Suppressor macrophage (primary cell): ENCODE measurements around the gene GAS2L1.

Source experiments
- DNase-seq, 4 experiments: peaks; one replicate each; pipeline ENCODE4 v3.0.0-alpha.2; 2020 to 2022
- total RNA-seq, 17 experiments: gene quantifications; one replicate each; lab custom pipeline; 2026; ENCODE audit warnings: mixed read lengths in 6 of 17, inconsistent platforms in 3 of 17; lab: John Stamatoyannopoulos, UW

The GAS2L1 gene
- total RNA-seq = 6.2 to 30.8 (median 12.8) reads per million in 17 experiments

DNA sequence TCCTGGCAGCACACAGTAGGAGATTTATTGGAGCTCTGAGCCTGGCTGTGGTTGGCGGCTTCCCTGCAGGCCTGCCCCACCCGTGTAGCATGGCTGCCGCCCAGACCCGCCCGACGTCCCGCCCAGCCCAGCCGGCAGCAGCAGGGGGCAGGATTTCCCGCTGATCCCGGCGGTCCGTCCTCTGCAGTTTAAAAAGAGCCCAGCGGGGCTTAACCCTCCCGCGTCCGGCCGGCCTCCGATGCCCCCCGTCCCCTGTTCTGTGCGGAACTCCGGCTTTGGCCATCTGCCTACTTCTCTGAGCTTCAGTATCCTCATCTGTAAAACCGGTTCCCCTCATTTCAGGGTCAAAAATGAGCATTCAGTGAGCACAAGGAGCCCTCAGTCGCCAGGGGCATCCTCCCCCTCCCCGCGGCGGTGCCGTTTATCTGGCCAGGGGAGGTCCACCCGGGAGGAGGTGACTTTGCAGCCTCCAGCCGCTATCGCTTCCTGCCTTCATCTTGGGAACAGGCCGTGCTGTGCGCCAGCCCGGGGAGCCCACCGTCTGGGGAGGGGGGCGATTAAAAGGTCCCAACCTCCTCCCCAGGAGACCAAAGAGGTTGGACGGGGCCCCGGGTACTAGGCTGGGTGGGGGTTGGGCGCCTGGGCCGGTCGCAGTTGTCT, at the start of gene GAS2L1:
TSS of gene GAS2L1 (plus strand) at position 476 of the 660 bp plus-strand sequence. CDS start 1,456 bp downstream, outside the sequence.
- DNase-seq = peak; percentile 74 to 91 (median 84)

DNA sequence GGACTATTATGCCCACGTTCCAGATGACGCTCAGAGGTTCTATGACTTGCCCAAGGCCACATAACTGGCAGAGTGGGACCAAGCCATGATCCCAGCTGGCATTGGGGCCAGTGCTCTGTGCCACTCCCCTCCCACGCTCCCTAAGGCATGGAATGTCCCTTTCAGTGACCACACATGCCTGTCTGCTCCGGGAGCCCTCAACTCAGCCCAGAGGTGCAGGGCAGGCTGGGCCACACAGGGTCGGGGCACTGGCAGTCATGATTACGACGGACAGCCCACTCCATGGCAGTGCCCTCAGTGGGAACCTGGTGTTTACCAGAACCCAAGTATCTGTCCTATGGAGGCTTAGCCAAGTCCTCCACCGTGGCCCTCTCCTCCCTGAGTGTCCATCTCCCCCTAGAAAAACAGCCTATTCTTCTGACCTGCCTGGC, 48.7 kb upstream of the GAS2L1 start:
- DNase-seq = no peak

DNA sequence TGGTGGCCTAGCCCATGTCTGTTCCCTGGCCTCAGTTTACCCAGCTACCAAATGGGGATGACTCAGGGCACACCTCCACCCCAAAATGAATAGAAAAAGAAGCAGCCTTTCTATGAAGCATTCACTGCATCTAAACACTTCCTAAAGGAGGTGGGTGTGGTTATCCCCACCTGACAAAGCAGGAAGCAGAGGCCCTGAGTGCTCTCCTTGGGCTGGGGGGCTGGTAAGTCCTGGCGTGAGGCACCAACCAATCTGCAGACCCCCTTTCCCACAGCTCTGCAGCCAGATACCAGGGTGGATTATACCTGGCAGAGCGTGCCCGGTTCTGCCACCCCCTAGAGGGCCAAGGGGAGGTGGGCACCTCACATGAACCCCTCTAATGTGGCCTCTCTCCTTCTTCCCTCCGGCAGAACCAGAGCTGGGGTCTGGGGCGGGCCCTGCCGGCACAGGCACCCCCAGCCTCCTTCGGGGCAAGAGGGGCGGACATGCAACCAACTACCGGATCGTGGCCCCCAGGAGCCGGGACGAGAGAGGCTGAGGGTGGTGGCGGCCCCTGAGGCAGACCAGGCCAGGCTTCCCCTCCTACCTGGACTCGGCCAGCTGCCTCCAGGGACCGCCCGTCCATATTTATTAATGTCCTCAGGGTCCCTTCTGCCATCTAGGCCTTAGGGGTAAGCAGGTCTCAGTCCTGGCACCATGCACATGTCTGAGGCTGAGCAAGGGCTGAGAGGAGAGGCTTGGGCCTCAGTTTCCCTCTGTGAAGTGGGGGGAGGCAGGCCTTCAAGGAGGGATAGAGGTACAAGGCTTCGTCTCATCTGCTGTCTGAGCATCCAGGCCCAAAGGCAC, 47.8 kb upstream of the GAS2L1 start:
- DNase-seq = no peak

DNA sequence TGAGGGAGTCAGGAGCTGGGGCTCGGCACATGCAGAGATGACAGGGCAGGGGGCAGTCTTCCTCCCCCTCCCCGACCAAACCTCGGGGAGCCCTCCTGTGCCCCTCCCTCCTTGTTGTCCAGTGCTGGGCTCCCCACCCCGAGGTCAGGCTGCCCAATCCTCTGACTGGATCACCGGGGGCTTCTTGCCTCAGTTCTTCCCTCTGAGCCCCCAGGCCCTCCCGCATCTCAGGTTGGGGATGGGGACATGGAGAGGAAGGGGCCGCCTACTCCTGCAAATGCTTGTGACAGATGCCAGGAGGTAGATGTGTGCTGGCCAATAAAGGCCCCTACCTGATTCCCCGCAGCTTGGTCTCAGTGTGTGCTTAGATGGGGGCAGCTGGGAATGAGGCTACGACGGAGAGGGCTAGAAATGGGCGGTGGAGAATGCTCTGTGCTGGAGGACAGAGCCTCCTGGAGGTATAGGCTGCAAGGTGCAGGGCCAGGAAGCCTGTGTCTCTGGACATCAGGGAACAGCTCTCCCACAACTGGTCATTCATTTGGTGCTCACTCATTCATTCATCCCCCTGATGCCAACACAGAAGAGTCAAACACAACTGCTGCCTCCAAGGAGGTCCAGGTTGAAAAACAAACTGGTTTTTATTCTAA, 47.1 kb upstream of the GAS2L1 start:
- DNase-seq = no peak

DNA sequence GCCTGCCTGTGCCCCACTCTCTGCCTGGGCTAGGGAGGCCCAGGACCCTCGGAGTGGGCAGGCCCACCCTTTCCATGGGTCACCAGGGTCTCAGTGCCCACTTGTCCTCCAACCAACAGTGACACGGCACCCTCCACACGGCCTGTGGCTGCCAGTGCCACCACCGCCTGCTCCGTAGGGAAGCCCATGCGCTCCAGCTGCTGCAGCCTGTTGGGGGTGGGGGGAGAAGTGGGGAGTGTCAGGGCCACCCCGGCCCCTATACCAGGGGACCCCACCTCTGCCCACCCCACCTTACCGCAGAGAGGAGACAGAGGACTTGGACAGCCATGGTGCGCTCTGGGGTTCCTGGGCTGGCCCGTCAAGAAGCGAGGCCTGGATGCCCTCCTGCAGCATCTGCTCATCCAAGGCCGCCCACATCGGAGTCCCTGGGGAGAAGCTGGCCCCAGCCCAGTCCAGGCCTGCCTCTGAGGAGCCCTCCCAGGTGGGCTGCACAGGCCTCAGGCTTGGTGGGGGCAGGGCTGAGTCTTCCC, 46.4 kb upstream of the GAS2L1 start:
- no peak for DNase-seq

DNA sequence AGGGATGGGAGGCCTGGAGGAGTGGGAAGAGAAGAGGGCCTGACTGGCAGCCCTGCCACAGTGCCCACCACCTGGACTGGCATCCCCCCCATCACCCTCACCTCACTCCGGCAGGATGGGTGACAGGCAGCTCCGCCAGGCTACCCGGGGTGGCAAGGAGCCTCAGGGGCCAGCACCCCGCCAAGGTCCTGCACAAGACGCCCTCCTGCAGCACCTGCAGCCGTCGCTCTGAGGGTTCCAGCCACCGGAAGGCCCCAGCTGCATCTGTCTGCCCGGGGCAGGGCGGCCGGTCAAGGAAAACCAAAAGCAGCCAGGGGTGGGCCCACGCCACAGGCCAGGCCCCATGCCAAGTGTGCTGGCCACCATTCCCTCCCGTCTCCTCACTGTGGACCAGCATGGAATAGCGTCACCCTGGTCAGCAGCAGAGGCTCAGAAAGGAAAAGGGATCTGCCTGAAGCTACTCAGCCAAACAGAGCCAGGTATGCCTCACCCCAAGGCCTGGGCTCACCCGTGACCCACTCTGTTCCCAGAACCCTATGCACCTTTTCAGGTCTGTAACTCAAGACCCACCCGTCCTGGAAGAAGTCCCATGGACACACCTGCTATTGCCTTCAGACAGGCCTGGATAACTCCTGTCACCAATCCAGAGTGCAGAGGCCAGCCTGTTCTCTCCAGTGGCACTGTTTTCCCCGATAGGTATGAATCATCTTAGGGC, 45.7 kb upstream of the GAS2L1 start:
- no peak for DNase-seq

DNA sequence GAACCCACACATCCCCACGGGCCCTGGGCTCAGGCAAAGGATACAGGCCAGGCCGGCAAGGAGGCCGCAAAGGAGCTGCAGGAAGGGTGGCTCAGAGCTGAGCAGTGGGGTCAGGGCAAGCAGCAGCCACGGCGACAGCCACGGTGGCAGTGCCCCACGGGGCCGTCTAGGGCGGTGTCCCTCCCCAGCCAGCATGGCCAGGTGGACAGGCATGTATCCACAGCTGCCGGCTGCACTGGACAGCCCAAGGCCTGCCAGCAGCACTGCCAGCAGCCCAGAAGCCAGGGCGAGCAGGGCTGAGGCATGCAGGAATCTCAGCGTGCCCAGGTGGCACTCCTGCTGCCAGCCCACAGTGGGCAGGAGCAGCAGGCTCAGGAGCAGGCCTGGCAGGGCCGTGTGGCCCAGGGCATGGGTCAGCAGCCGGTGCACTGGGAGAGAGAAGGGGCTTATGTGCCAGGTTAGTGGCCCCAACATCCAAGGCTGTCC, 42.6 kb upstream of the GAS2L1 start:
- no peak for DNase-seq

DNA sequence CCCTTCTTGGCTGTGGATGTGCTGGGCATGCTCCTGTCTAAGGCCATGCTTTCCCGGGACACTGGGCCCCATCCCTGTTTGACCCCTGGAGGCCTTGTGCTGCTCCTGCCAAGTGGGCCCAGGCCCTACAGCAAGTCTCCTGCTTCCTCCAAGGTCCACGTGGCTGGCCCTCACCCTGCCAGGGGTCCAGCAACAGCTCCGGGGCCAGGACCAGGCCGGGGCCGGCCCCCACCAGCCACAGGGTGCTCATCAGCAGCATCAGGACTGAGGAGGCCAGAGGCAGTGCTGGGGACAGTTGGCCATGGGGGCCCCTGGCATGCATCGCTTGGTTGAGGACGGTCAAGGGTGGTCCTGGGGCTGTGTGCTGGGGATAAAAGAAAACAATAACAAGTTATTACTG, 41.1 kb upstream of the GAS2L1 start:
- no peak for DNase-seq

DNA sequence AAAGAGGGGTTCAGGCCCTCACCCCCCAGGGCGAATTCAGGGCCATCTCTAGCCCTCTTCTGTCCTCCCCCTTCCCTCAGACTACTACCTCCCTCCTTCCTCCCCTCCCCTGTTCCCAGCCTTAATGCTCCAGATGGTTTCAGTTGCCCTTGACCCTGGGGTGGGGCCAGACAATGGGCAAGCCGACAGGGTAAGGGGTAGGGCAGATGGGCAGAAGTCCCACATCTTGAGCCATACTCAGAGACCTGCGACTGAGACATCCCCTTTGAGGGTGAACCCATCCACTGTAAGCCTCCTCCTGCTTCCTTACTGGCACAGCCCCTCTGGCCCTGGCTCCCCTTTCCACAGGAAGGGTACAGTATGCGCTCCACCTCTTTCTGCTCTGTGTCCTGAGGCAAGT, 40.5 kb upstream of the GAS2L1 start:
- DNase-seq = no peak

DNA sequence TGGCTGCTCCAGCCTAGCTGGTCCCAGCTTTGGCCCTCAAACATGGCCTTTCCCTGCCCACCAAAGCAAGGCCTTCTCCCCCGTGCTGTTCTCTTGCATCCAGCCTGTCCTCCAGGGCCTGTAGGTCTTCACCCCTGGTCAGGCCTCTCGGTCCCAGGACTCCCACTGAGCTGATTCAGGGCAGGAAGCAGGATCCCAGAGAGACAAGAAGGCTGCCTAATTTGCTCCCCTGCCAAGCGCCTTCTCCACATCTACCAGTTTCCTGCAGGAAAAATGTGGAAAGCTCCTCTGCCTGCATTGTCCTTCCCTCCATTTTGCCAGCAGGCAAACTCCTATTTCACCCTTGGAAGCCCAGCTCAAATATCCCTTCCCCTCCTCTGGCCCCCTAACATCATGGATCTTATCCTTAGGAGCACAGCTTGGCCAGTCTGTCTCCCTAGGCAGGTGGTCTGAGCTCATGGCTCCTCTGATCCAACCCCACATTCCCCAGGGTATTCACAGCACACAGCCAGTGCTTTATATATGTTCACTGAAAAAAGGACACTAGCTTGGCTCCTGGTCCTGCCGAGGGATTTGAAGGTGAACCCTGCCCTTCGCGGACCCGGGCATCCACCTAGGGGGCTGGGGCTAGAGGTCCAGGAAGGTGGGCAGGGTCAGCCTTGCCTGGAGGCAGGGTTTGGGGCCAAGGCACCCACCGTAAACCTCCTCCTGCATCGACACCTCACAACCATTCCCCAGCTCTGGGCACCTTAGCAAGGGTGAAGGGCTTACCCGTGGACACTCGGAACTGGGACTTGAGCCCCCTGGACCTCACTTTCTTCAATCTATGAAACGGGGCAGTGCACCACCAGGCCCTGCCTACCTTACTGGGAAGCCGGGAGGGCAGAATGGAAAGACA, 39.6 kb upstream of the GAS2L1 start:
- peak in 2 of 4 experiments; percentile 9 to 20 for DNase-seq

DNA sequence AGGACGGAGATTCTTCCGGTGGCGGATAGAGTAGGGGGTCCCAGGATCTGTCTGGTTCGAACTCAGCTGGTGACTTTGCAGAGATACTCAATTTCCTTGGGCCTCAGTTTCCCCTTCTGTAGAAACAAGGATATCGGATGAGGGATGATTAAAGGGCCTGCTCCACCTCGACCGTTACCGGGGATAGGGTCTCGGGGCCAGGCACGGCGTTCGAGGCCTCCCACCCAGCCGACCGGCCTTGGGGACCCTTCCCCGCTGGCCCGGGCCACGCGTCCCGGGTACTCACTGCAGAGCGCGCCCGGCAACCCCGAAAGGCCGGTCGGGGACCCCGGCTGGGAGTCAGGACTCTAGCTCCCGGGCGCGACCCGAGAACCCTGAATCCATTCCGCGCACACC, 39.0 kb upstream of the GAS2L1 start:
- no peak for DNase-seq

DNA sequence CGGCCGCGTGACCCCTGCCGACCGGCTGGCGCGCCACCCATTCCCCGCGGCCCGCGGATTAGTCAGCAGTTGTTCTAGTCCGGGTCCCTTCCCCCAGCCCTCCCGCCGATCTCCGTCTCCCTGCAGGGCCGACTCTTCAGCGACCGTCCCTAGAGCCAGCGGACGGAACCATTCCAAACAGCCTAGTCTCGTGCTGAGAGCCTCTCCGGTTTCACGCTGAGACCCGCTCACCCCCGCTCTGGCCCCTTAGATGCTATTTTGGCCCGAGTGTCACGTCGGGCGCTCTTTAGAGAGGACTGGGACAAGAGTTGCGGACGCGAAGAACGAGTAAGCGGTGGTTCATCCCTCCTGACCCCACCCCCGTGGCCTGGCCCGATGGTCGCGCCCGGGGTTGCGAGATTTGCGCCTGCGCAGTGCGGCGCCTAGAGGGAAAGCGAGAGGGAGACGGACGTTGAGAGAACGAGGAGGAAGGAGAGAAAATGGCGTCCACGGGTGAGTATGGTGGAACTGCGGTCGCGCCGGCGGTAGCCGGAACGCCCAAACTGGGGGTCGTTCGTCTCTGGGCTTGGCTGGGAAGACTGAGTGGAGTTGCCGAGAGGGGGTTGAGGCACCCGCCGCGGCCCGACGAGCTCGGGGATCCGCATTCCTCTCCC, 38.5 kb upstream of the GAS2L1 start, which contains the start of the genes EWSR1 and RHBDD3:
TSS of gene EWSR1 (plus strand) at position 411 of the 653 bp plus-strand sequence. CDS start at position 480, 69 bp downstream.
TSS of gene RHBDD3 (minus strand) at position 124 of the 653 bp plus-strand sequence. CDS start 2,355 bp downstream, outside the sequence.
- peak; percentile 98 for DNase-seq

DNA sequence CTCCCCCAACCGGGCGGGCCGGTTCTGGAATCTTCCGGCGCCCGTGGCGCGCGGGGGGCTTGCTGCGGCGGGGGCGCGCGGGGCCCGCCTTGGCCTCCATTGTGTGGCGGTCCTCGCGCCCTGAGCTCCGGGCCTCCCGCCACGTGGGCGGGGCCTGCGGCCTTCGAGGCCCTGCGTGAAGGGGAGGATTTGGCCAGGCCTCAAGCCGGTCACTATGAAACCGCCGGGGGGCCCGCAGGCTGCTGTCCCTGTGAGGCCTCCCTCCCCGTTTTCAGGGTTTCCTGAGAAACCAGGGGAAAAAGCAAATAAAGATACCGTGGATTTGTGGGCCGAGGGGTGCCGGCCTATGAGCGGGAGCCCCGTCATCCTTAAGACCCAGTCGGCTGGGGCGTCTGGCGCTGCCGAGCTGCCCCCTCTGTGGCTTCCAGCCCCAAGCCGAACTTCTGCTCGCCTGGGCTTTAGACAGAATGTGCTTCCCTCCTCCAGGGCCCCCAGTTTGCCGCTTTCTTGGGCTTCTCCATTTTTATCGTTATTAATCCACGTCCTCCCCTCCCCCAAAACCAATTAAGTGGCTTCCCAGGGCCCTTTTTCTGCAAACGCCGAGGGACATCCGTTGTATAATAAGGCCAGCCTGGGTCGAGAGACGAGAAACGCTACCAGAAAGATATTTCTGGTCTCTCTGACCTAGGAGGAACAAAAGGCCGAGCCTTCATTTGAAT, 37.8 kb upstream of the GAS2L1 start:
- peak; percentile 46 to 81 (median 69) for DNase-seq

DNA sequence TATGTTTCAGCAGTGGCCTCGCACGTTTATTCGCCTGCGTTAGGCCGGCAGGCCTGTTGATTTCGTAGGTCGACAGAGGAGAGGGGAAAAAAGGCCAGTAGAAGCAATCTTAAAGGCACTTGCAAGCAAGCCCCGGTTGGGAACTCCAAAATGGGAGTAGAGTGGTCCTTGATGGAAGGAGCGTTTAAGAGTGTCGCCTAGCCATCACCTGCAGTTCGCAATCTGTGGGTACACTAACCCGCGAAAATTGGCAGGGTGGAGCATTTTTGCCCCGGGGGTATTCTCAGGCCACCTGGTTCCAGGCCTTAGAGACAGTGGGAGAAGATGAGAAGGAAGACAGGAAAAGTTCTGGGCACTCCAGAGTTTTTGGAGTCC, 37.2 kb upstream of the GAS2L1 start:
- DNase-seq = peak in 3 of 4 experiments; percentile 12 to 26 (median 20)

DNA sequence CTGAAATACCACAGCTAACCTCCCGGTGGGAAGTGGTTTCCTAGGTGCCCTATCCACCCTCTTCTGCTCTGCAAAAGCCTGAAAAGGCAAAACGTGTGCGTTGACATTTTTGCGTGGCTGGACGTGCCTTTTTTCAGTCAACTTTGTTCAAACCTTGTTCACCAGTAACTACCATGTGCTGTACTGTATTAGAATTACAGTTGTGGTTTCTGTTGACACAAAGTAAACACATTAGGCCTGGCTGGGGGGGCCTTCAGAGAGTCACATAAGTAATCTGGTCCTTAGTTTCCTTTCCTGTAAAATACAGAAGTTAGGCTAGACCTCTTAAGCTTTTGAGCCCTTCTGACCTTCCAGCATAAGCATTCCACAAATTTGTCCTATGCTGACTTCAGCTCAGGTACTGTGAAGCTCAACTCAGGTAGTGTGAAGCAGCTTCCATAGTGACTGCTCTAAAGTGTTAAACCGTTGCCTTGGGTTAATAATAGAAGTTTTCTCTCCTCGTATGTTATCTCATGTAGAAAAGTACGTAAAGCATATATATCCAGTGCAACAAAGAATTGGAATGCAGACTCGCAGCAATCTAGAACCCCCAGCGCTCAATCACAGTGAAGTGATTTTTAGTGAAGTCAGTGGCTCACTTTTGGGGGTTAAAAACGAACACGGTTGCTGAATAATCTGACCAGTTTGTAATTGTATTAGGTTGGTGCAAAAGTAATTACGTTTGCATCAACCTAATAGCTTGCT, 36.5 kb upstream of the GAS2L1 start:
- peak in 3 of 4 experiments; percentile 18 to 32 (median 21) for DNase-seq

DNA sequence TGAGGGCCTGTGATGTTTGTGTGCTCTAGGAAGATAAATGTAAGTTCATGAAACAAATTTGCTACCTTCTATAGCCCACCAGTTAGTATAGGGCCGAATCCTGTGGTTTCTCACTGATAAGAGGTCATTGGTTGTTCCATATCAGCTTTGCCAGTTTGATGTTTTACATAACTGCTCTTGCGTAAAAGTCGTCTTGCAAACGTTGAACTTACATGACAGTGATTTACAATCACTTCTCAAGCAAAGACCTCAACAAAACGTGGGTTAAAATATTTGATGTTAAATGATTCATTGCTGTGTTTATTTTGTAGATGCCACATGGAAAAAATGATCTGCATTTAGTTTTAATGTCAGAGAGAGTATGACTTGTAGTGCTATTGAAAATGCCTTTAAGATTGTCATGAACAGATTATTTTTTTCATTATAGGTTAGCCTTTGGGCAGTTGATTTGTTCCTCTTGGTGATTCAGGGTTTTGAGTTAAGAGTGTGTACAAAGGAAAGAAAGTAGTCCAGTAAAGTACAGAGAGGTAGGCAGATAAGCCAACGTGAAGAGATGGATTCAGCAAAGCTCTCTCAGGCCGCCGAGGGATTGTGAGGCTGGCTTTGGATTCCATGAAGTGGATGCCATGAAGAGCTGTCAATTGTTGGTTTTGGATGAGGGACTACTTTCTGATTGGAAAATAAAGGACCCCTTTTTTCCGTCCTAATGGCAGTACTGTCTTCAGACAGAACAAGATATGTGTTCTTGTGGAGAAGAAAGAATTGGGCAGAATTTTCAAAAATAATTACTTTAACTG, 35.8 kb upstream of the GAS2L1 start:
- DNase-seq = peak in 2 of 4 experiments; percentile 40 to 49

DNA sequence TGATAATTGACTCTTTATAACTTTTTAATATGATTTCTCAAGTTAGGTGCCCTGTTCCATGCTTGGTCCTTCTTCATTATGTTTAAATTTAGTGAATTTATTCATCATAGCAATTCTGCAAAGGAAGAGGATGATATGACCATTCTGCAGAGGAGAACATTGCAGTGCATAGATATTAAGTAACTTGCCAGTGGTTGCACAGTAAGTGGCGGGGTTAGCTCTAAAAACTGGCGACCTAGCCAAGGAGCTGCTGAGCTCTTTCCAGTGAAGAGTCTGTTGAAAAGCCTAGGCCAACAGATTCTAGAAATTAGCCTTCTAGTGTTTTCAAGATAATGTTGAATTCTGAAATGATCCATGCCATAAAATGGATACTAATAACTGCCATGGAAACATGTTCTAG, 33.8 kb upstream of the GAS2L1 start:
- no peak for DNase-seq

DNA sequence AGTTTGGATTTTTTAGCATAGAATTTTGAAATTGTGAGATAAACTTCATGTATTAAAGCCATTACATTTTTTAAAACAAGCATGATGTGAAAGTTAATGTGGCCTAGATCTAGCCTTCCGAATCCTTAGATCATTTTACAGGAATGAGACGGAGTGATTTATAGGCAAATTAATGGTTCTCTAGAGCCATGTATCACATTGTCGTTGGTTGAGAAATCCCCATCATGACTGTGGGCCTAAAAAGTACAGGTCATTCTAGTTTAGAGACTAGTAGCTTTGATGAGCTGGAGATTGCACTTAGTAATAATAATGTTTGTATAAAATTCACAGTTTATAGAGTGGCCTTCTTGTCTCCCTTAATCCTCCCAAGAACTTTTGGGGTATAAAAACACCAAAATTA, 31.3 kb upstream of the GAS2L1 start:
- DNase-seq = no peak
